Lung (tissue), 12 donors: ENCODE results near the gene PRRG1. TPM values are rescaled to one million over a fixed set of nuclear protein-coding genes. Genes with fewer than 3 reads are reported as not detected.

Experiments used
- ATAC-seq: fragments of 200-7000 bp; cut with Tn5 transposase; one replicate; pipeline ENCODE4 v1.9.1; 2020; ENCODE audit warnings: moderate number of reproducible peaks; ENCODE audit not compliant: insufficient read depth, low FRiP score
- DNase-seq, 3 donors: peaks; one replicate each; pipeline ENCODE4 v3.0.0-alpha.2; 2013 to 2017
- H3K27ac ChIP-seq, 2 donors: one replicate each; pipeline ENCODE4 v1.5.1; 2013; ENCODE audit warnings: mild to moderate bottlenecking in 2 of 2, moderate library complexity in 2 of 2, control low read depth in 1 of 2, inconsistent platforms in 1 of 2, low read depth in 1 of 2, low read length in 1 of 2
- H3K27me3 ChIP-seq, 3 donors: one replicate each; pipeline ENCODE4 v1.5.1; 2013; ENCODE audit warnings: low read length in 2 of 3; ENCODE audit not compliant: control insufficient read depth in 3 of 3, insufficient read depth in 3 of 3
- H3K36me3 ChIP-seq, 4 donors: one replicate each; pipeline ENCODE4 v1.5.1; 2013; ENCODE audit warnings: low read length in 4 of 4, mild to moderate bottlenecking in 1 of 4, moderate library complexity in 1 of 4; ENCODE audit not compliant: control insufficient read depth in 4 of 4, insufficient read depth in 4 of 4
- H3K4me1 ChIP-seq, 5 donors: one replicate each; pipeline ENCODE4 v1.5.1; 2013; ENCODE audit warnings: low read length in 5 of 5, mild to moderate bottlenecking in 2 of 5, moderate library complexity in 1 of 5; ENCODE audit not compliant: control insufficient read depth in 5 of 5, insufficient read depth in 5 of 5
- H3K4me3 ChIP-seq: one replicate; pipeline ENCODE4 v1.5.1; 2013; ENCODE audit warnings: mild to moderate bottlenecking, control low read depth, moderate library complexity
- H3K9ac ChIP-seq, 2 donors: one replicate each; pipeline ENCODE4 v1.5.1; 2013; ENCODE audit warnings: low read length in 2 of 2, control low read depth in 1 of 2; ENCODE audit not compliant: insufficient read depth in 1 of 2
- H3K9me3 ChIP-seq, 4 donors: one replicate each; pipeline ENCODE4 v1.5.1; 2013; ENCODE audit warnings: low read length in 3 of 4, mild to moderate bottlenecking in 1 of 4, moderate library complexity in 1 of 4; ENCODE audit not compliant: control insufficient read depth in 4 of 4, insufficient read depth in 3 of 4
- WGBS, 2 donors: extraction: QIAGEN DNeasy Blood & Tissue Kit; methylation state at CpG; one replicate each; pipeline ENCODE4 v1.1.7; 2013; 5-methylcytosine and 5-hydroxymethylcytosine counted together
- polyA plus RNA-seq, 2 donors: library from polyadenylated mRNA; stranded (reverse); fragments of 200-250 nt; gene quantifications; one replicate each; pipeline ENCODE4 v1.2.1, GENCODE V29; 2013
- total RNA-seq, 2 donors: library from RNA; depleted of rRNA in 1 of 2; stranded (reverse); fragments of >200 nt in 1 of 2; gene quantifications; one replicate each; pipeline ENCODE4 v1.2.1, GENCODE V29; 2014 to 2021
- TF ChIP-seq, protein P1 (sequence below): IDR thresholded peaks from 2 replicates; pipeline ENCODE4 v1.5.1; 2012; ENCODE audit warnings: mild to moderate bottlenecking; ENCODE audit errors: control extremely low read depth, extremely low read depth
- donor health status: control.
- donor health status: control.
- donor health status: Bipolar disorder and iron deficiency.
- donor health status: healthy.
- donor health status: DM: yes; HTN: yes; CAD: no.

The PRRG1 gene
- total and polyA plus RNA-seq, 4 donors, result 2.1 to 15.0 (median 3.8) TPM

DNA sequence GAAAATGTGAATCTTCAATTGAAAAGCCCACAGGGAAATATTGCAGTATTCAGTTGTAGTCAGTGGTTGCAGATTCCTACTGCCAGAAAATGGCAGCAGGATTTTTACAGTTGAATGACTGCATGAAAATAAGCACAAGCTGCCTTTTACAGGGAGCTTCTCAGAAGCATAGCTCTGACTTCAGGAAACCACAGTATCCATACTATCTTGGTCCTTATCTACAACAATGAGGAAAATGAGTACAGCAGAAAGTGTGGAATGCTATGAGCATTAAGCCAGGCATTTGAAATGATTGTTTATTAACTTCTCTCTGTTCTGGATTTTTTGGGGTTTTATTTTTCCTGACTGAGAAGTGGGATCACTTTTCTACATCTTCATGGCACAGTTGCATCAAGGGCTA lies 34.6 kb upstream of the PRRG1 start:
- no peaks in the 10 kb centered on the region for H3K9me3 ChIP-seq
- H3K27ac ChIP-seq, result no peak overlapping the region
- H3K4me3 ChIP-seq, result no peak overlapping the region
- no peaks in the 10 kb centered on the region for H3K36me3 ChIP-seq
- ATAC-seq (no peak), DNase-seq (no peak)
- no peaks in the 10 kb centered on the region for H3K4me1 ChIP-seq
- TF ChIP-seq, protein P1, sequence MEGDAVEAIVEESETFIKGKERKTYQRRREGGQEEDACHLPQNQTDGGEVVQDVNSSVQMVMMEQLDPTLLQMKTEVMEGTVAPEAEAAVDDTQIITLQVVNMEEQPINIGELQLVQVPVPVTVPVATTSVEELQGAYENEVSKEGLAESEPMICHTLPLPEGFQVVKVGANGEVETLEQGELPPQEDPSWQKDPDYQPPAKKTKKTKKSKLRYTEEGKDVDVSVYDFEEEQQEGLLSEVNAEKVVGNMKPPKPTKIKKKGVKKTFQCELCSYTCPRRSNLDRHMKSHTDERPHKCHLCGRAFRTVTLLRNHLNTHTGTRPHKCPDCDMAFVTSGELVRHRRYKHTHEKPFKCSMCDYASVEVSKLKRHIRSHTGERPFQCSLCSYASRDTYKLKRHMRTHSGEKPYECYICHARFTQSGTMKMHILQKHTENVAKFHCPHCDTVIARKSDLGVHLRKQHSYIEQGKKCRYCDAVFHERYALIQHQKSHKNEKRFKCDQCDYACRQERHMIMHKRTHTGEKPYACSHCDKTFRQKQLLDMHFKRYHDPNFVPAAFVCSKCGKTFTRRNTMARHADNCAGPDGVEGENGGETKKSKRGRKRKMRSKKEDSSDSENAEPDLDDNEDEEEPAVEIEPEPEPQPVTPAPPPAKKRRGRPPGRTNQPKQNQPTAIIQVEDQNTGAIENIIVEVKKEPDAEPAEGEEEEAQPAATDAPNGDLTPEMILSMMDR, result no peak
- H3K9ac ChIP-seq, result no peak overlapping the region
- peaks cover 0 to 11% (median 7%) of the 10 kb centered on the region in 3 donors for H3K27me3 ChIP-seq

DNA sequence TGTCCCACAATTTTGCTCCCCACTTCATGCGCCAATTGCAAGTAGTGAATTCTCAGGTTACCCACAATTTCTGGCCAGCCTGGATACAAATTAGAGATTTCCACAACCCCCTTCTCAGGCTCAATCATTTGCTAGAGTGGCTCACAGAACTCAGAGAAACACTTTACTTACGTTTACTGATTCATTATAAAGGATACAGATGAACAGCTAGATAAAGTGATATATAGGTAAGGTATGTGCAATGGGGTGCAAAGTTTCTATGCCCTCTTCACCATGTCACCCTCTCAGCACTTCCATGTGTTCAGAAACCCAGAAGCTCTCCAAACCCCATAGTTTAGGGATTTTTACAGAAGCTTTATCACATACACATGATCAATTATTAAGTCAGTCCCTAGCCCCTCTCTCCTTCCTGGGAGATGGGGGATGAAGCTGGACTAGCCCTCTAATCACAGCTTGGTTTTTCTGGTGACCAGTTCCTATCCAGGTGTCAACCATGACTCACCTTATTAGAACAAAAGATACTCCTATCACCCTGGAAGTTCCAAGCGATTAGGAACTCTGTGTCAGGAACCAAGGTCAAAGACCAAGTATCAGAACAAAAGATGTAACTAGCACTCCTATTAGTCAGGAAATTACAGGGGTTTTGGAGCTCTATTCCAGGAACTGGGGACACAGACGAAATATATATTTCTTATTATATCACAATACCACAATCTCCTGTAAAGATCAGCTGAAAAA lies 33.5 kb upstream of the PRRG1 start:
- H3K36me3 ChIP-seq, result no peaks in the 10 kb centered on the region
- WGBS, 2 donors, result 66 to 88% methylated on average over 4 of the region's 4 CpGs
- H3K4me3 ChIP-seq, result no peak overlapping the region
- H3K27me3 ChIP-seq, result peaks cover 0 to 14% (median 5%) of the 10 kb centered on the region in 3 donors
- no peaks in the 10 kb centered on the region for H3K9me3 ChIP-seq
- no peak for DNase-seq
- no peaks in the 10 kb centered on the region for H3K4me1 ChIP-seq
- H3K9ac ChIP-seq, result no peak overlapping the region
- no peak for ATAC-seq
- TF ChIP-seq, protein P1, result no peak
- no peak overlapping the region for H3K27ac ChIP-seq

DNA sequence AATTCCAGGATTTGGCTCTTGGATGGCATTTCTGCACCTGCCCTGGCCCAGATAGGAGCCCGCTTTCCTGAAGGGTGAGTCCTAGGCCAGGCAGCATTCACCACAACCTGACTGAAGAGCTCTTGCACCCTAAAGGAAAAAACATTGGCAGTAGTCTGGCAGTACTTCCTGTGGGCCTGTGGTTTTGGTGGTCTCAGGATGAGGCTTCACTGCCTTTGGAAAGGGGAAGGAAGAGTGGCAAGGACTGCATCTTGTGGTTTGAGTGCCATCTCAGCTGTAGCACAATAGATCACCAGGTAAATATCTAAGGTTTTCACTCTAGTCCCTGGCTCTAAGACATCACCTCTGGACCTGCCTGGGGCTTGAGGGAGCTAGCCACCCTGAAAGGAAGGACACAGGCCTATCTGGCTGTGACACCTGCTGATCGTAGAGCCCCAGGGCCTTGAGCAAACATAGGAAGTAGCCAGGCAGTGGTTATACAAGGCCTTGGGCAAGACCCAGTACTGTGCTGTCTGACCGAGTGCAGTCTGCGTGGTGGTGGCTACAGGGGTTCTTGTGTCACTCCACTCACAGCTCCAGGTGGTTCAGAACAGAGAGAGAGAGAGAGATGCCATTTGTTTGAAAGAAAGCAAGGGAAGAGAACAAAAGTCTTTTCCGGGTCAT lies 28.5 kb upstream of the PRRG1 start:
- WGBS, 2 donors, result 47 to 71% methylated on average over 5 of the region's 5 CpGs
- no peaks in the 10 kb centered on the region for H3K9me3 ChIP-seq
- no peak for ATAC-seq
- no peak overlapping the region for H3K4me3 ChIP-seq
- no peaks in the 10 kb centered on the region for H3K36me3 ChIP-seq
- H3K27ac ChIP-seq, result no peak overlapping the region
- no peaks in the 10 kb centered on the region for H3K4me1 ChIP-seq
- TF ChIP-seq, protein P1, result no peak
- peaks cover 0 to 8% (median 2%) of the 10 kb centered on the region in 3 donors for H3K27me3 ChIP-seq
- no peak for DNase-seq
- H3K9ac ChIP-seq, result no peak overlapping the region
